Liver (tissue), 9 donors: Measurements from ENCODE around the gene GSG1. TPM values are rescaled to one million over a fixed set of nuclear protein-coding genes. Genes with fewer than 3 reads are reported as not detected.

Source experiments
- DNase-seq: peaks from one replicate; pipeline ENCODE4 v3.0.0-alpha.2; 2017; ENCODE audit warnings: low spot score
- H3K27ac ChIP-seq, 2 donors: one replicate each; pipeline ENCODE4 v1.7.0; 2013; ENCODE audit warnings: inconsistent platforms in 2 of 2, low read length in 2 of 2, control low read depth in 1 of 2, low read depth in 1 of 2, mild to moderate bottlenecking in 1 of 2
- H3K27me3 ChIP-seq, 4 donors: one replicate each; pipeline versions ENCODE4 v1.6.1 to v1.7.0; 2013; ENCODE audit warnings: low read length in 3 of 4, inconsistent platforms in 1 of 4, mild to moderate bottlenecking in 1 of 4, moderate library complexity in 1 of 4; ENCODE audit not compliant: control insufficient read depth in 4 of 4, insufficient read depth in 4 of 4
- H3K36me3 ChIP-seq, 4 donors: one replicate each; pipeline versions ENCODE4 v1.6.1 to v1.7.0; 2013; ENCODE audit warnings: low read length in 3 of 4, mild to moderate bottlenecking in 3 of 4, low read depth in 1 of 4, moderate library complexity in 1 of 4; ENCODE audit not compliant: control insufficient read depth in 4 of 4, insufficient read depth in 3 of 4
- H3K4me1 ChIP-seq, 4 donors: one replicate each; pipeline versions ENCODE4 v1.6.1 to v1.7.0; 2013; ENCODE audit warnings: low read length in 3 of 4, mild to moderate bottlenecking in 3 of 4, moderate library complexity in 1 of 4; ENCODE audit not compliant: control insufficient read depth in 4 of 4, insufficient read depth in 4 of 4
- H3K4me3 ChIP-seq, 3 donors: one replicate each; pipeline versions ENCODE4 v1.6.1 to v1.7.0; 2013; ENCODE audit warnings: low read length in 3 of 3, control low read depth in 1 of 3, low read depth in 1 of 3, mild to moderate bottlenecking in 1 of 3
- H3K9ac ChIP-seq, 2 donors: one replicate each; pipeline ENCODE4 v1.7.0; 2013; ENCODE audit warnings: low read length in 2 of 2, mild to moderate bottlenecking in 2 of 2, moderate library complexity in 2 of 2, control low read depth in 1 of 2, low read depth in 1 of 2
- H3K9me3 ChIP-seq, 4 donors: one replicate each; pipeline versions ENCODE4 v1.6.1 to v1.7.0; 2013; ENCODE audit warnings: low read length in 3 of 4; ENCODE audit not compliant: control insufficient read depth in 4 of 4
- CTCF ChIP-seq: fragments of 150-350 bp; IDR thresholded peaks from 2 replicates; pipeline ENCODE4 v1.5.1; 2017; ENCODE audit warnings: improper control_type of control experiment, low read depth, low read length; ENCODE audit not compliant: missing input control
- EGR1 ChIP-seq, 2 donors: IDR thresholded peaks; 2 replicates each; pipeline ENCODE4 v1.6.1; 2016 to 2018; ENCODE audit warnings: antibody characterized with exemption in 2 of 2, low read depth in 2 of 2
- FOXA1 ChIP-seq: IDR thresholded peaks from 2 replicates; pipeline ENCODE4 v1.6.1; 2016; ENCODE audit warnings: antibody characterized with exemption
- FOXA2 ChIP-seq: IDR thresholded peaks from 2 replicates; pipeline ENCODE4 v1.6.1; 2016; ENCODE audit warnings: antibody characterized with exemption
- GABPA ChIP-seq, 2 donors: IDR thresholded peaks in 1 of 2; conservative IDR thresholded peaks in 1 of 2; 2 replicates each; pipeline ENCODE4 v1.6.1; 2016; ENCODE audit warnings: antibody characterized with exemption in 2 of 2, mild to moderate bottlenecking in 1 of 2, moderate library complexity in 1 of 2
- HNF4A ChIP-seq, 2 donors: conservative IDR thresholded peaks; 2 replicates each; pipeline ENCODE4 v1.6.1; 2016; ENCODE audit warnings: antibody characterized with exemption in 2 of 2, mild to moderate bottlenecking in 2 of 2
- HNF4G ChIP-seq: IDR thresholded peaks from 2 replicates; pipeline ENCODE4 v1.6.1; 2016; ENCODE audit warnings: antibody characterized with exemption
- JUND ChIP-seq, 2 donors: IDR thresholded peaks; 2 replicates each; pipeline ENCODE4 v1.6.1; 2016; ENCODE audit warnings: antibody characterized with exemption in 2 of 2
- MAX ChIP-seq: IDR thresholded peaks from 2 replicates; pipeline ENCODE4 v1.6.1; 2016; ENCODE audit warnings: antibody characterized with exemption
- NR2F2 ChIP-seq: IDR thresholded peaks from 2 replicates; pipeline ENCODE4 v1.6.1; 2016; ENCODE audit warnings: antibody characterized with exemption
- RAD21 ChIP-seq, 2 donors: IDR thresholded peaks; 2 replicates each; pipeline ENCODE4 v1.6.1; 2016; ENCODE audit warnings: antibody characterized with exemption in 2 of 2, mild to moderate bottlenecking in 2 of 2
- REST ChIP-seq: IDR thresholded peaks from 2 replicates; pipeline ENCODE4 v1.6.1; 2016; ENCODE audit warnings: antibody characterized with exemption, mild to moderate bottlenecking
- RXRA ChIP-seq, 2 donors: IDR thresholded peaks; 2 replicates each; pipeline ENCODE4 v1.6.1; 2017 to 2018; ENCODE audit warnings: antibody characterized with exemption in 2 of 2, mild to moderate bottlenecking in 1 of 2
- SP1 ChIP-seq: IDR thresholded peaks from 2 replicates; pipeline ENCODE4 v1.6.1; 2018; ENCODE audit warnings: antibody characterized with exemption, mild to moderate bottlenecking
- TAF1 ChIP-seq: conservative IDR thresholded peaks from 2 replicates; pipeline ENCODE4 v1.6.1; 2016; ENCODE audit warnings: antibody characterized with exemption, mild to moderate bottlenecking
- YY1 ChIP-seq: IDR thresholded peaks from 2 replicates; pipeline ENCODE4 v1.6.1; 2016; ENCODE audit warnings: antibody characterized with exemption, mild to moderate bottlenecking
- WGBS: extraction: QIAGEN DNeasy Blood & Tissue Kit; methylation state at CpG from one replicate; pipeline ENCODE4 v1.1.7; 2013; 5-methylcytosine and 5-hydroxymethylcytosine counted together
- polyA plus RNA-seq, 2 donors: library from polyadenylated mRNA; stranded (reverse) in 1 of 2; unstranded in 1 of 2; fragments of 200-250 nt in 1 of 2; fragments of >200 nt in 1 of 2; fragmentation: Nextera tagmentation in 1 of 2; extraction: Ambion mirVana in 1 of 2; gene quantifications; one replicate each; pipeline versions ENCODE4 v1.2.1 to v1.2.3, GENCODE V29; 2013 to 2015
- total RNA-seq, 2 donors: library from RNA; depleted of rRNA; stranded (reverse); fragments of >200 nt; gene quantifications; one replicate each; pipeline ENCODE4 v1.2.3, GENCODE V29; 2014
- TF ChIP-seq, protein P1 (sequence below): IDR thresholded peaks from 2 replicates; pipeline ENCODE4 v1.6.1; 2016; ENCODE audit warnings: antibody characterized with exemption
- TF ChIP-seq, protein P2 (sequence below): IDR thresholded peaks from 2 replicates; pipeline ENCODE4 v1.6.1; 2016; ENCODE audit warnings: antibody characterized with exemption
- donor health status: healthy.
- donor health status: healthy.
- donor health status: healthy.
- donor health status: healthy.
- donor health status: healthy.

The GSG1 gene
- total and polyA plus RNA-seq, 4 donors, result not detected

DNA sequence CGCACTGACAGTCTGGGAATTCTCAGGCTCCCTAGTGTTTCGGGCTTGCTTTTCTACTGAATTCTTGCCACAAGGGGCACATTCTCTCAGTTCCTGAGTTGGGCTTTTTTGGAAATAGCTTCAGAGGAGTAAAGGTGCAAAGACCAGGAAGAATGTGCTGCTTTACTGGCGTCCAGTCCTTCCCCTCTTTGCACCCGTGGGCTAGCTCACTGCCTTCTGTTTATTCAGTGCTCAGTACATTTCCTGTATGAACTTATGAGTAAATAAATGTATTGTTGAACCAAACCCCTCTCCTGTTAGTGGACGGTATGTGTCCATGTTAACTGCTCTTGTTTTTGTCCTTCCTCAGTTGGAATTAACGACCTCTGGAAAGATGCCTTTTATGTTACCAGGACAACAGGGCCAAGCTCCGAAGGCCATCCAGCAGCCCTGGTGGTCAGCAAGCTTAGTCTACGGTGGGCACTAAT is 24.0 kb downstream of the GSG1 start:
- no peak overlapping the region for H3K9ac ChIP-seq
- H3K36me3 ChIP-seq, result peaks cover 4 to 10% (median 6%) of the 10 kb centered on the region in 4 donors
- DNase-seq, result no peak
- 88% methylated on average over 8 of the region's 8 CpGs for WGBS
- no peak overlapping the region for H3K27ac ChIP-seq
- no peaks in the 10 kb centered on the region for H3K27me3 ChIP-seq
- no peak for TF ChIP-seq YY1
- no peak for TF ChIP-seq HNF4G
- no peak for TF ChIP-seq RAD21 (IDR thresholded peaks at IDR 0.05)
- TF ChIP-seq CTCF, result no peak
- no peak for TF ChIP-seq EGR1 (IDR thresholded peaks at IDR 0.05; ENCODE audit: low read depth in 2 of 2)
- TF ChIP-seq, protein P1, sequence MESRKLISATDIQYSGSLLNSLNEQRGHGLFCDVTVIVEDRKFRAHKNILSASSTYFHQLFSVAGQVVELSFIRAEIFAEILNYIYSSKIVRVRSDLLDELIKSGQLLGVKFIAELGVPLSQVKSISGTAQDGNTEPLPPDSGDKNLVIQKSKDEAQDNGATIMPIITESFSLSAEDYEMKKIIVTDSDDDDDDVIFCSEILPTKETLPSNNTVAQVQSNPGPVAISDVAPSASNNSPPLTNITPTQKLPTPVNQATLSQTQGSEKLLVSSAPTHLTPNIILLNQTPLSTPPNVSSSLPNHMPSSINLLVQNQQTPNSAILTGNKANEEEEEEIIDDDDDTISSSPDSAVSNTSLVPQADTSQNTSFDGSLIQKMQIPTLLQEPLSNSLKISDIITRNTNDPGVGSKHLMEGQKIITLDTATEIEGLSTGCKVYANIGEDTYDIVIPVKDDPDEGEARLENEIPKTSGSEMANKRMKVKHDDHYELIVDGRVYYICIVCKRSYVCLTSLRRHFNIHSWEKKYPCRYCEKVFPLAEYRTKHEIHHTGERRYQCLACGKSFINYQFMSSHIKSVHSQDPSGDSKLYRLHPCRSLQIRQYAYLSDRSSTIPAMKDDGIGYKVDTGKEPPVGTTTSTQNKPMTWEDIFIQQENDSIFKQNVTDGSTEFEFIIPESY, result no peak
- TF ChIP-seq FOXA1, result no peak
- TF ChIP-seq REST, result no peak
- TF ChIP-seq NR2F2, result no peak
- no peak for TF ChIP-seq MAX
- no peak for TF ChIP-seq FOXA2
- no peak for TF ChIP-seq SP1
- TF ChIP-seq RXRA (IDR thresholded peaks at IDR 0.05), result no peak
- TF ChIP-seq HNF4A (conservative IDR thresholded peaks at IDR 0.05), result no peak
- TF ChIP-seq JUND (IDR thresholded peaks at IDR 0.05), result no peak
- no peak for TF ChIP-seq GABPA (IDR thresholded peaks at IDR 0.05 in 1 of 2, conservative IDR thresholded peaks at IDR 0.05 in 1 of 2)
- TF ChIP-seq, protein P2, sequence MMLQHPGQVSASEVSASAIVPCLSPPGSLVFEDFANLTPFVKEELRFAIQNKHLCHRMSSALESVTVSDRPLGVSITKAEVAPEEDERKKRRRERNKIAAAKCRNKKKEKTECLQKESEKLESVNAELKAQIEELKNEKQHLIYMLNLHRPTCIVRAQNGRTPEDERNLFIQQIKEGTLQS, result no peak
- TF ChIP-seq TAF1, result no peak
- no peaks in the 10 kb centered on the region for H3K9me3 ChIP-seq
- no peaks in the 10 kb centered on the region for H3K4me1 ChIP-seq
- H3K4me3 ChIP-seq, result no peak overlapping the region
